NCI-H1436 treated with DMSO at 0.1 percent for 48 hours (cell line): Measurements from ENCODE around the gene FOXP1.

ENCODE experiments used
- DNase-seq: peaks from one replicate; lab custom pipeline; 2025; lab: John Stamatoyannopoulos, UW

FOXP1 gene

GRCh38 chr3:71176366-71176765 is 407.2 kb downstream of the FOXP1 start:
- DNase-seq, result no peak

- no peak for DNase-seq
Measured at GRCh38 chr3:71175691-71176365, 407.7 kb downstream of the FOXP1 start.

- no peak for DNase-seq
Measured at GRCh38 chr3:71172951-71173350, 410.6 kb downstream of the FOXP1 start.

GRCh38 chr3:71172189-71172588 is 411.3 kb downstream of the FOXP1 start:
- no peak for DNase-seq

GRCh38 chr3:71171247-71171646 is 412.3 kb downstream of the FOXP1 start:
- no peak for DNase-seq

- DNase-seq, result no peak
Measured at GRCh38 chr3:71168880-71169411, 414.6 kb downstream of the FOXP1 start.

GRCh38 chr3:71168121-71168721 is 415.3 kb downstream of the FOXP1 start:
- DNase-seq, result no peak

GRCh38 chr3:71166339-71167240 is 416.9 kb downstream of the FOXP1 start:
- no peak for DNase-seq

- DNase-seq, result no peak
Measured at GRCh38 chr3:71164881-71165280, 418.6 kb downstream of the FOXP1 start.

- no peak for DNase-seq
Measured at GRCh38 chr3:71163198-71163918, 420.2 kb downstream of the FOXP1 start.

GRCh38 chr3:71162221-71162620 is 421.3 kb downstream of the FOXP1 start:
- no peak for DNase-seq

GRCh38 chr3:71160785-71161546 is 422.6 kb downstream of the FOXP1 start:
- no peak for DNase-seq

GRCh38 chr3:71156062-71156665 is 427.4 kb downstream of the FOXP1 start:
- DNase-seq, result no peak

- no peak for DNase-seq
Measured at GRCh38 chr3:71154846-71155245, 428.7 kb downstream of the FOXP1 start.

- no peak for DNase-seq
Measured at GRCh38 chr3:71153713-71154112, 429.8 kb downstream of the FOXP1 start.

- DNase-seq, result no peak
Measured at GRCh38 chr3:71152892-71153265, 430.6 kb downstream of the FOXP1 start.

- no peak for DNase-seq
Measured at GRCh38 chr3:71152039-71152891, 431.3 kb downstream of the FOXP1 start.

GRCh38 chr3:71149959-71150954 is 433.3 kb downstream of the FOXP1 start:
- DNase-seq, result no peak
